Stimulated activated CD4-positive, alpha-beta T cell treated with anti-CD3 and anti-CD28 coated beads, Interleukin-4, amount 100 ng/mL, for 1 hour (primary cell): ENCODE measurements around the gene NCOA3.

Source experiments
- DNase-seq: peaks from one replicate; pipeline ENCODE4 v3.0.0-alpha.2; 2020

NCOA3 gene

GRCh38 chr20:47605673-47606413, 104.2 kb downstream of the NCOA3 start:
- no peak for DNase-seq

- DNase-seq = no peak
Observed at GRCh38 chr20:47606414-47606982, 104.8 kb downstream of the NCOA3 start.

- no peak for DNase-seq
Observed at GRCh38 chr20:47606983-47607613, 105.4 kb downstream of the NCOA3 start.

GRCh38 chr20:47609001-47609400, 107.3 kb downstream of the NCOA3 start:
- DNase-seq = no peak

GRCh38 chr20:47610247-47610944, 108.7 kb downstream of the NCOA3 start:
- peak; percentile 61 for DNase-seq

- DNase-seq = no peak
Observed at GRCh38 chr20:47610945-47611250, 109.2 kb downstream of the NCOA3 start.

GRCh38 chr20:47611785-47612184, 110.1 kb downstream of the NCOA3 start:
- DNase-seq = no peak

- DNase-seq = no peak
Observed at GRCh38 chr20:47612670-47613069, 111.0 kb downstream of the NCOA3 start.

GRCh38 chr20:47614703-47615309, 113.1 kb downstream of the NCOA3 start:
- no peak for DNase-seq

- no peak for DNase-seq
Observed at GRCh38 chr20:47618479-47618878, 116.8 kb downstream of the NCOA3 start.

- DNase-seq = no peak
Observed at GRCh38 chr20:47620808-47621805, 119.4 kb downstream of the NCOA3 start.

GRCh38 chr20:47622118-47622665, 120.5 kb downstream of the NCOA3 start:
- no peak for DNase-seq

GRCh38 chr20:47623206-47623605, 121.5 kb downstream of the NCOA3 start:
- DNase-seq = no peak

GRCh38 chr20:47627540-47627939, 125.9 kb downstream of the NCOA3 start:
- no peak for DNase-seq

GRCh38 chr20:47629907-47630306, 128.2 kb downstream of the NCOA3 start:
- DNase-seq = no peak

GRCh38 chr20:47631078-47631477, 129.4 kb downstream of the NCOA3 start:
- DNase-seq = no peak

- DNase-seq = no peak
Observed at GRCh38 chr20:47635256-47635655, 133.6 kb downstream of the NCOA3 start.

- DNase-seq = no peak
Observed at GRCh38 chr20:47638851-47639250, 137.2 kb downstream of the NCOA3 start.

- DNase-seq = no peak
Observed at GRCh38 chr20:47642118-47642517, 140.4 kb downstream of the NCOA3 start.

- DNase-seq = no peak
Observed at GRCh38 chr20:47642624-47643023, 140.9 kb downstream of the NCOA3 start.

- DNase-seq = no peak
Observed at GRCh38 chr20:47645632-47646031, 143.9 kb downstream of the NCOA3 start.

- no peak for DNase-seq
Observed at GRCh38 chr20:47647994-47648393, 146.3 kb downstream of the NCOA3 start.
